HG03469 (cell line): ENCODE results near the gene NPHP1.
"Not testable (repeated sequence)": the region's sequence is repeated elsewhere in the genome, so short reads cannot be mapped to it uniquely, and the experiment has no call there.

Experiments
- ATAC-seq: cut with Tn5 transposase; IDR thresholded peaks from one replicate; pipeline ENCODE4 v1.9.1; 2021; ENCODE audit warnings: mild to moderate bottlenecking, moderate library complexity, moderate number of reproducible peaks; ENCODE audit not compliant: unreplicated experiment

NPHP1 gene

DNA sequence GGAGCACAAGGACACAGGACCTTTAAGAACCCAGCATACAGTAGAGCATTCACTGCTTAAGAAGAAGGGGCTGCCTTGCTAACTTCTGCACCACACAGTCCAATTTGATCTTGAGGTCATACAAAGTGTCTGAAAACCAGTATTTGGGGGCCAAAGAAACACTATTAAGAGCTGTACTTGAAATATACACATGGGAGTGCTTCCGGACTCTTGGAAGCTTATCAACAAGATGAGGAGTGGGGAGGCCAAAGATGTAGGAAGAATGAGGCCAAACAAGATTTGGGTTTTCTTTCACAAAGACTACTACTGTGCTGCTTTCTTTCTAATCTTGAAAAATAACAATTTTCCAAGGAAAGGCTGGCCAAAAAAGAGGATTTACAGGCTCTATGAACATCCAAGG lies 64.4 kb downstream of the NPHP1 start:
- no peak for ATAC-seq

- no peak for ATAC-seq
Observed at GRCh38 chr2:110134025-110134424, 70.8 kb downstream of the NPHP1 start.

- no peak for ATAC-seq
Observed at GRCh38 chr2:110131166-110131565, 73.6 kb downstream of the NPHP1 start.

DNA sequence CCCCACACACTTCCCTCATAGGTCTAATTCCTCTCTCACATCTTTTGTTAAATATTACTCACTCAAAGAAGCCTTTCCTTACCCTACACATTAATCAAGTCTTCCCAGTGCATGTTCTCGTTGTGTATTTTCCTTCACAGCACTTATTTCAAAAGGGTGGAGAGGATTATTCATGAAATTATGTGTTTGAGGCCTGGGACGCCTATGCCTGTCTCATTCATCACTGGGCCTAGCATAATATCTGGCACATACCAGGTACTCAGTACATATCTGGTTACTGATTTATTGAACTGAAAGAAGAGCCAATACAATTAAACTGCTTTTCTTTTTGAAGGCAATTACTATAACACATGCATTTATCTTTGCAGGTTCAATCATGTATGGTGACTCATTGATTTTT lies 74.1 kb downstream of the NPHP1 start:
- no peak for ATAC-seq

- ATAC-seq = no peak
Observed at GRCh38 chr2:110126906-110127305, 77.9 kb downstream of the NPHP1 start.

GRCh38 chr2:110126086-110126773 lies 78.6 kb downstream of the NPHP1 start:
- ATAC-seq = no peak

DNA sequence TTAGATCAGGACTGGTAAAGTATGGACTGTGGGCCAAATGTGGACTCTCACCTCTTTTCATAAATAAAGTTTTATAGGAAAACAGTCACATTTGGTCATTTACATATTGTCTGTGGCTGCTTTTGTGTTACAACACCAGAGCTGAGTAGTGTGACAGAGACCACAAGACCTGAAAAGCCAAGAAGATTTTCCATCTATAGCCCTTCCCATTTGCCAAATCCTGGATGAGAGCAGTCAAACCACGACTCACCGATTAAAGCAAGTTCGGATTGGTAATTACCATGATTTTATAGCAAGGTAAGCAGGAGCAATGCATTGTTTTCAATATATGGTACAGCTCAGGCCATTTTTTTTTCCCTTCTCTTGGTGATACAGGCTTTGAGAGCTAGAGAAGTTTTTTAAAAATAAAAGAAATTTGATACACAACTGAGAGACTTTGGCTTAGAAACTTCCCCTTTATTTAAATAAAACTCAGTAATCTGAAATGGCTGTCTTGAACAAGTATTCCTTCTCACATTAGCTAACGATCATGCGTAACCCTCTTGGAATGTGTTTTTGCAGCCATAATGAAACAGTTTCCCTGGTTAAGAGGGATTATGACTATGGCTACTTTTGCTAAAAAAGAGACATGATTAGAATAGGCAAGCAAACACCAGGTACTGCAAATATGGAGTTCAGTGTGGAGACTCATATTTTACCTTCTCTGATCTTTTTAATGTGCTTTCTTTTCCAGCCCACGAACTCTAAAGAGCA lies 79.7 kb downstream of the NPHP1 start:
- no peak for ATAC-seq

- no peak for ATAC-seq
Observed at GRCh38 chr2:110124038-110124825, 80.6 kb downstream of the NPHP1 start.

GRCh38 chr2:110121592-110121991 lies 83.2 kb downstream of the NPHP1 start:
- no peak for ATAC-seq

DNA sequence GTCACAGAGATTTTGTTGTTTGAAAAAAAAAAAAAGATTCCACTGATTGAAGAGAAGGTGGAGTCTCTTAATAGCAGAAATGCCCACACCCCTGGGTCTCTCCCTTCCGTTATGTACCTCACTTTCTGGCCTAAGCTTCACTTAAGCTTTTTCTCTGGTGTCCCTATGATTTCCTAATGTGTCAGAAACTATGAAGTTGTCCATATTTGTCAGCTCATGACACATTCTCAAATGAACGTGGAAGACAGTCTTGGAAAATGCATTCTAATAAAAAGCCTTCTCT lies 83.8 kb downstream of the NPHP1 start:
- no peak for ATAC-seq

GRCh38 chr2:110120171-110121051 lies 84.4 kb downstream of the NPHP1 start:
- ATAC-seq = no peak

DNA sequence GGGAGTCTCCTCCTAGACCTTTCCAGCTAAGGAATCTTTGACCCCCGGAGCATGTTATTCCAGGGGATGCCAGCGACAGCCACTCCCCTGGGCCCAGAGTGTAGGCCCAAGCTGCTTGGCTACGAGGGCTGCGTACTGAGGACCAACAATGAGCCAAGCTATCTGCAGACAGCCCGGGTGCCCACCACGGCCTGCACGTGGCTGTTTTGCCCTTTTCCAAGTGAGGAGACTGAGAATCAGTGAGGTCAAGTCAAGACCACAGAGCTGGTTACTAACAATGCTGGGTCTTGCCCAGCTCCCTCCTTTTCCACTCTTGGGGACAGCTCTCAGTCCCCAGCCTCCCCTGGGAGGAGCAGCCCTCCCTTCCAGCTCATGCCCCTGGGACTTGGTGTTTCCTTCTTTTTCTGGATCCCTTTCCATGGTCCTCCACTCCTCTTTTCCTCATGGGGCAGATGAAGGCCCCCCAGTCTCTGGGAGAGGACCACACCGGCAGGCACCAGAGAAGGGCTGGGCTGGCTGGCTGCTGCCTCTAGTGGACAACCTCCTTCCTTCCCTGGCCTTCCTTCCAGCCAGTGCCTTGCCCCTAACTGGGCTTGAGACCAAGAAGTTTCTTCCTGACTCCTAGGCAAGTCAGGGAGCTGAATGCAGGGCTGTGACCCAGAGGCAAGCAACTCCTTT lies 88.6 kb downstream of the NPHP1 start:
- no peak for ATAC-seq

- ATAC-seq = no peak
Observed at GRCh38 chr2:110115291-110116032, 89.4 kb downstream of the NPHP1 start, which contains the start of gene MALL. MALL (minus strand) TSS chr2:110115822; CDS start chr2:110115792, 30 bp downstream.

GRCh38 chr2:110114831-110115255 lies 90.0 kb downstream of the NPHP1 start:
- no peak for ATAC-seq

DNA sequence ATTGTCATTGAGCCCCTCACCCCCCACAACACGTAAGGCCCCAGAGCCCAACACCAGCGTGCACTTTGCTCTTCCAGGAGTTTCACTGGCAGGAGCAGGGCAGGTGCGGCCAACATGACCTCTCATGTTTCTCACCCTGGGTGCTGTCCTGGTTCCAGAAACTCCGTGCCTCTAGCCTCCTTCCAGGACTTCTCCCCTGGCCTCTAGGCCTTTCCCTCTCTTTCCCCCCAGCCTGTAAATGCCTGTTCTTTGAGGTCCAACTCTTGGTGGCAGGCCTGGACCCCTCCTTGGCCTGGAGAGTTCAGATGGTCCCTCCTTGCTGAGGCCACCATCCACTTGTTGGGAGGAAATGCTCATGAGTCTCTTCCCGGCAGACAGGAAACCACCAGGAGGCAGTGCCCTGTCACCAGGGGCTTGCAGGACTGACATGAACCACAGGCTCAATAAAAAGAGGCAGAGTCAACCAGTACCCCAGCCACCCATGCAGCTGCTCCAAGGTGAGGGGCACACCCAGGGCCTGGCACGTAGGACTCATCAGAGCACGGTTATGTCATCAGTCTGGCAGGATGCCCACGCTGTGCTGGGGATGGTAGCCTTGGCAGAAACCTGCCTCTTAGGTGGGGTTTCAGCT lies 90.7 kb downstream of the NPHP1 start:
- ATAC-seq = no peak

- ATAC-seq = not testable (repeated sequence)
Observed at GRCh38 chr2:110108291-110108690, 96.5 kb downstream of the NPHP1 start.

DNA sequence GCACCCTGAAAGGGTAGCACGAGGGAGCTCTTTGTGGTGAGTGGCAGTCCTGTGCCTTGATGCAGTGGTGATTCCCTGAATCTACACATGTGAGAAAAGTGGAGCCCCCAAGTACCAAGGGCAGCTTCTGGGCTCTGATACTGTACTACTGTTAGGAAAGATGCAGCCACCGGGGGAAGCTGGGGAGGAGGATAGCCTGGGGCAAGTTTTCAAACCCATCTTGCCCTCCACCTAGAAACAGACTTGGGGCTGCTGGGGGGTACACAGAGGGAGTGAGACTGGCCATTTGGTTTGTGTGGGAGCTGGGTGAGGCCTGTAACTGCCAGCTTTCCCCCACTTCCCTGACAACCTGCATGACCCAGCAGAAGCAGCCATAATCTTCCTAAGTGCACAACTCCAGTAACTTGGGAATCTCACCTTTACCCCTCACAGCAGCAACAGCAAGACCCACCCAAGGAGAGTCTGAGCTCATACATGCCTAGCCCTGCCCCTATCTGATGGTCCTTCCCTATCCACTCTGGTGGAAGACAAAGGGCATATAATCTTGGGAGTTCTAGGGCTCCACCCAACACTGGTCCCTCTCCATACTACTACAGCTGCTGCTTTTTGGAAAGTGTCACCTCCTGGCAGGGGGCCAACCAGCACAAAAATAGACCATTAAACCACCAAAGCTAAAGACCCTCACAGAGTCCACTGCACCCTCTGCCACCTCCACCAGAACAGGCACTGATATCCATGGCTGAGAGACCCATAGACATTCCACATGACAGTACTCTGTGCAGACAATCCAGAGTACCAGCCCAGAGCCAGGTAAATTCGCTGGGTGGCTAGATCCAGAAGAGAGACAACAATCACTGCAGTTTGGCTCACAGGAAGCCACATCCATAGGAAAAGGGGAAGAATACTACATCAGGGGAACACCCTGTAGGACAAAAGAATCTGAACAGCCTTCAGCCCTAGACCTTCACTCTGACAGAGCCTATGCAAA lies 97.4 kb downstream of the NPHP1 start:
- no peak for ATAC-seq

DNA sequence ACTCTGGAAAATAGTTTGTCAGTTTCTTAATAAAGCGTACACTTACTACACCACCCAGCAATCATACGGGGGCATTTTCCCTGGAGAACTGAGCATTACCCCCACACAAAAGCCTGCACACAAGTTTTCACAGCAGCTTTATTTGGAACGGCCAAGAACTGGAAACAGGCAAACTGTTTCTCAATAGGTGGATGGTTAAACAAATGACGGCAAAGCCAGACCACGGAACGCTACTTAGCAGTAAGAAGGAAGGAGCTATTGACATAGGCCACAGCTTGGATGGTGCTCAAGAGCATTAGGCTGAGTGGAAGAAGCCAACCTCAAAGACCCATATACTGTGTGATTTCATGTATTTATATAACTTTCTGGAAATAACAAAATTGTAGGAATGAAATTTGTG lies 98.2 kb downstream of the NPHP1 start:
- no peak for ATAC-seq
